ENCODE data around the gene TNS4.

TNS4 gene

DNA sequence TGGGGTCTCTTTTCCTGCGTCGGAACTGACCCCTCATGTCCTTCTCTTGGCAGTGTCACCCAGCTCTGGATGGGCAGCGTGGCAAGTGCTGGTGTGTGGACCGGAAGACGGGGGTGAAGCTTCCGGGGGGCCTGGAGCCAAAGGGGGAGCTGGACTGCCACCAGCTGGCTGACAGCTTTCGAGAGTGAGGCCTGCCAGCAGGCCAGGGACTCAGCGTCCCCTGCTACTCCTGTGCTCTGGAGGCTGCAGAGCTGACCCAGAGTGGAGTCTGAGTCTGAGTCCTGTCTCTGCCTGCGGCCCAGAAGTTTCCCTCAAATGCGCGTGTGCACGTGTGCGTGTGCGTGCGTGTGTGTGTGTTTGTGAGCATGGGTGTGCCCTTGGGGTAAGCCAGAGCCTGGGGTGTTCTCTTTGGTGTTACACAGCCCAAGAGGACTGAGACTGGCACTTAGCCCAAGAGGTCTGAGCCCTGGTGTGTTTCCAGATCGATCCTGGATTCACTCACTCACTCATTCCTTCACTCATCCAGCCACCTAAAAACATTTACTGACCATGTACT, 44.9 kb downstream of the TNS4 start:
- TF ChIP-seq, protein P1, sequence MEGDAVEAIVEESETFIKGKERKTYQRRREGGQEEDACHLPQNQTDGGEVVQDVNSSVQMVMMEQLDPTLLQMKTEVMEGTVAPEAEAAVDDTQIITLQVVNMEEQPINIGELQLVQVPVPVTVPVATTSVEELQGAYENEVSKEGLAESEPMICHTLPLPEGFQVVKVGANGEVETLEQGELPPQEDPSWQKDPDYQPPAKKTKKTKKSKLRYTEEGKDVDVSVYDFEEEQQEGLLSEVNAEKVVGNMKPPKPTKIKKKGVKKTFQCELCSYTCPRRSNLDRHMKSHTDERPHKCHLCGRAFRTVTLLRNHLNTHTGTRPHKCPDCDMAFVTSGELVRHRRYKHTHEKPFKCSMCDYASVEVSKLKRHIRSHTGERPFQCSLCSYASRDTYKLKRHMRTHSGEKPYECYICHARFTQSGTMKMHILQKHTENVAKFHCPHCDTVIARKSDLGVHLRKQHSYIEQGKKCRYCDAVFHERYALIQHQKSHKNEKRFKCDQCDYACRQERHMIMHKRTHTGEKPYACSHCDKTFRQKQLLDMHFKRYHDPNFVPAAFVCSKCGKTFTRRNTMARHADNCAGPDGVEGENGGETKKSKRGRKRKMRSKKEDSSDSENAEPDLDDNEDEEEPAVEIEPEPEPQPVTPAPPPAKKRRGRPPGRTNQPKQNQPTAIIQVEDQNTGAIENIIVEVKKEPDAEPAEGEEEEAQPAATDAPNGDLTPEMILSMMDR (conservative IDR thresholded peaks at IDR 0.05) = no peak
- TF ChIP-seq ZFX (IDR thresholded peaks at IDR 0.05) = no peak
- no peak overlapping the region for H3K27ac ChIP-seq

DNA sequence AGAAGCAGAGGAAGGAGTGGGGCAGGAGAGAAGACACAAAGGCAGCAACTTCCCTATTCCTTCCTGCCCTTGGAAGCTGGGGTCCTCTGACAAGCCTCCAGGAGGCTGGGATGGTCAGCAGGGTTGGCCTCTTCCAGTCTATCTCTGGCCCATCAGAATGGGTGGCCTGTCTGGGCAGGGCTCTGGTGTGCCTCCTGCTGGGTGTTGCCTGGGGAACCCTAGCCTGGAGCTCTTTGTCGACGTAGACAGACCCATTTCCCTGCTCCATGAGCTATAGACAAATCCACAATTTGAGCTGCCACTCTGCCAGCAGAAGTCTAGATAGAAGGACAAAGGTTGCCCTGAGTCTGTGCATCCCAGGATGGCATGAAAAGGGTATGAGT, 46.8 kb downstream of the TNS4 start:
- no peak overlapping the region for H3K27ac ChIP-seq
- TF ChIP-seq, protein P1 (conservative IDR thresholded peaks at IDR 0.05) = no peak
- TF ChIP-seq ZFX (IDR thresholded peaks at IDR 0.05) = no peak

GRCh38 chr17:40453881-40454612, 47.4 kb downstream of the TNS4 start:
- H3K27ac ChIP-seq = no peak overlapping the region
- TF ChIP-seq, protein P1 (conservative IDR thresholded peaks at IDR 0.05) = no peak
- no peak for TF ChIP-seq ZFX (IDR thresholded peaks at IDR 0.05)

- TF ChIP-seq, protein P1 (conservative IDR thresholded peaks at IDR 0.05) = no peak
- no peak for TF ChIP-seq ZFX (IDR thresholded peaks at IDR 0.05)
- H3K27ac ChIP-seq = no peak overlapping the region
Observed at GRCh38 chr17:40452921-40453378, 48.5 kb downstream of the TNS4 start.

GRCh38 chr17:40452216-40452787, 49.1 kb downstream of the TNS4 start:
- TF ChIP-seq ZFX (IDR thresholded peaks at IDR 0.05) = no peak
- TF ChIP-seq, protein P1 (conservative IDR thresholded peaks at IDR 0.05) = no peak

GRCh38 chr17:40451420-40451819, 50.0 kb downstream of the TNS4 start:
- no peak overlapping the region for H3K27ac ChIP-seq
- TF ChIP-seq, protein P1 (conservative IDR thresholded peaks at IDR 0.05) = no peak
- no peak for TF ChIP-seq ZFX (IDR thresholded peaks at IDR 0.05)

More at GRCh38 chr17:40452216-40452787, 49.1 kb downstream of the TNS4 start:
- no peak overlapping the region for H3K27ac ChIP-seq

DNA sequence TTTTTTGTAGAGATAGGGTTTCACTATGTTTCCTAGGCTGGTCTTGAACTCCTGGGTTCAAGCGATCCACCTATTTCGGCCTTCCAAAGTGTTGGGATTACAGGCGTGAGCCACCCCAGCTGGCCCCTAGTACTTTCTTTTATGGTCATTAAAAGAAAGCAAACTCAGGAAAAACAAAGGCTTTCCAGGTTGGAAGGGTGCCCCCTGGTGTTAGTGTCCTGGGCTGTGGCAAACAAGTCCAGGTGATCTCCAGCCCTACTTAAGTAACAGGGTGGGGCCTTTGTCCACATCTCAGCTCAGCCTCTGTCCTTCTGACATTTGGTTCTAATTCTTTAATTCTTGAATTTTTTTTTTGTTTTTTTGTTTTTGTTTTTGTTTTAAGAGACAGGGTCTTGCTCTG, 51.2 kb downstream of the TNS4 start:
- TF ChIP-seq, protein P1 (conservative IDR thresholded peaks at IDR 0.05) = peak; percentile 84
- no peak for TF ChIP-seq ZFX (IDR thresholded peaks at IDR 0.05)
- no peak overlapping the region for H3K27ac ChIP-seq
